HG02759 (cell line): ENCODE data around the gene TLK1.

Experiments
- ATAC-seq: cut with Tn5 transposase; IDR thresholded peaks from one replicate; pipeline ENCODE4 v1.9.1; 2021; ENCODE audit warnings: mild to moderate bottlenecking, moderate library complexity; ENCODE audit not compliant: unreplicated experiment

TLK1 gene

GRCh38 chr2:170969872-170970496 lies 190.7 kb downstream of the TLK1 start:
- no peak for ATAC-seq

GRCh38 chr2:170969030-170969429 lies 191.7 kb downstream of the TLK1 start:
- ATAC-seq, result no peak

- ATAC-seq, result no peak
These were observed 192.3 kb downstream of the TLK1 start for GRCh38 chr2:170968205-170969003.

GRCh38 chr2:170967553-170967952 lies 193.1 kb downstream of the TLK1 start:
- no peak for ATAC-seq

GRCh38 chr2:170966648-170967396 lies 193.9 kb downstream of the TLK1 start:
- no peak for ATAC-seq

GRCh38 chr2:170965446-170966225 lies 195.1 kb downstream of the TLK1 start:
- no peak for ATAC-seq

- no peak for ATAC-seq
These were observed 197.3 kb downstream of the TLK1 start for GRCh38 chr2:170963386-170963785.

- no peak for ATAC-seq
These were observed 206.8 kb downstream of the TLK1 start for GRCh38 chr2:170953941-170954340.

GRCh38 chr2:170950221-170950761 lies 210.4 kb downstream of the TLK1 start:
- ATAC-seq, result peak; percentile 81

GRCh38 chr2:170949415-170949814 lies 211.3 kb downstream of the TLK1 start:
- ATAC-seq, result no peak

- ATAC-seq, result no peak
These were observed 216.1 kb downstream of the TLK1 start for GRCh38 chr2:170944545-170944944.

- no peak for ATAC-seq
These were observed 217.1 kb downstream of the TLK1 start for GRCh38 chr2:170943596-170943995.

- ATAC-seq, result no peak
These were observed 217.7 kb downstream of the TLK1 start for GRCh38 chr2:170943041-170943440.

- no peak for ATAC-seq
These were observed 218.1 kb downstream of the TLK1 start for GRCh38 chr2:170942615-170943014.
